Measurements from ENCODE around the gene ARHGAP1. TPM values are rescaled to one million over a fixed set of nuclear protein-coding genes. Genes with fewer than 3 reads are reported as not detected.

ARHGAP1 gene
- total RNA-seq, 1 experiment from 2014 or later, result 64.2 TPM

DNA sequence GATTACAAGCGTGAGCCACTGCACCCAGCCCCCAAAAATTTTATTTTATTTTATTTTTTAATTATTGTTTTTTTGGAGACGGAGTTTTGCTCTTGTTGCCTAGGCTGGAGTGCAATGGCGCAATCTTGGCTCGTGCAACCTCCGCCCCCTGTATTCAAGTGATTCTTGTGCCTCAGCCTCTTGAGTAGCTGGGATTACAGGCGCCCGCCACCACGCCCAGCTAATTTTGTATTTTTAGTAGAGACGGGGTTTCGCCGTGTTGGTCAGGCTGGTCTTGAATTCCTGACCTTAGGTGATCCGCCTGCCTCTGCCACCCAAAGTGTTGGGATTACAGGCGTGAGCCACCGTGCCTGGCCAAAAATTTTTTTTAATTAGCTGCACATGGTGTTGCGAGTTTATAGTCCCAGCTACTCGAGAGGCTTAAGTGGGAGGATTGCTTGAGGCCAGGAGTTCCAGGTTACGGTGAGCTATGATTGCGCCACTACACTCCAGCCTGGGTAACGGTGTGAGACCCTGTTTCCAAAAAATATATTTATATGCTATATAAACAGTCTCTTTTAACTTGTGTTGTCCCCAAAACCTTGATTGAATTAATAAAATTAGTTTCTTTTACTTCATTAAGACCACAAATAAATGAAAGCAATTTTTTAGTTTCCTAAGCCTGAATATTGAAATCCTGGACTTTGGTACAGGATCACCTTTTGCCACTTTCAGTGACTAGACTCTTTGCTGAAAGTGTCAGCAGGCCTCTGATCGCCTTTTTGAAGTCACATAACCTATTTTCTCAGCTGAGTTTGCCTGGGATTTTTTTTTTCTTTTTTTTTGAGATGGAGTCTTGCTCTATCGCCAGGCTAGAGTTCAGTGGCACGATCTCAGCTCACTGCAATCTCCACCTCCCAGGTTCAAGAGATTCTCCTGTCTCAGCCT is 66.9 kb downstream of the ARHGAP1 start:
- peaks cover 13% of the 10 kb centered on the region for H4K20me1 ChIP-seq (ENCODE audit: insufficient read depth)
- H3K4me1 ChIP-seq (replicated peaks; ENCODE audit: insufficient read depth), result no peaks in the 10 kb centered on the region
- no peak for DNase-seq
- no peak overlapping the region for H3K4me3 ChIP-seq
- H3F3A ChIP-seq (ENCODE audit: insufficient read depth, low read depth), result peaks cover under 1% of the 10 kb centered on the region; the same call in 1 of the 2 replicates
- TF ChIP-seq, protein P1, sequence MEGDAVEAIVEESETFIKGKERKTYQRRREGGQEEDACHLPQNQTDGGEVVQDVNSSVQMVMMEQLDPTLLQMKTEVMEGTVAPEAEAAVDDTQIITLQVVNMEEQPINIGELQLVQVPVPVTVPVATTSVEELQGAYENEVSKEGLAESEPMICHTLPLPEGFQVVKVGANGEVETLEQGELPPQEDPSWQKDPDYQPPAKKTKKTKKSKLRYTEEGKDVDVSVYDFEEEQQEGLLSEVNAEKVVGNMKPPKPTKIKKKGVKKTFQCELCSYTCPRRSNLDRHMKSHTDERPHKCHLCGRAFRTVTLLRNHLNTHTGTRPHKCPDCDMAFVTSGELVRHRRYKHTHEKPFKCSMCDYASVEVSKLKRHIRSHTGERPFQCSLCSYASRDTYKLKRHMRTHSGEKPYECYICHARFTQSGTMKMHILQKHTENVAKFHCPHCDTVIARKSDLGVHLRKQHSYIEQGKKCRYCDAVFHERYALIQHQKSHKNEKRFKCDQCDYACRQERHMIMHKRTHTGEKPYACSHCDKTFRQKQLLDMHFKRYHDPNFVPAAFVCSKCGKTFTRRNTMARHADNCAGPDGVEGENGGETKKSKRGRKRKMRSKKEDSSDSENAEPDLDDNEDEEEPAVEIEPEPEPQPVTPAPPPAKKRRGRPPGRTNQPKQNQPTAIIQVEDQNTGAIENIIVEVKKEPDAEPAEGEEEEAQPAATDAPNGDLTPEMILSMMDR (conservative IDR thresholded peaks at IDR 0.05), result no peak
- no peak for TF ChIP-seq EZH2 (IDR thresholded peaks at IDR 0.05; ENCODE audit: low read depth)
- H3K36me3 ChIP-seq (ENCODE audit: low read depth), result peaks cover 16% of the 10 kb centered on the region
- no peak overlapping the region for H3K27ac ChIP-seq
- POLR2A ChIA-PET (ENCODE audit: unreplicated experiment), result no interaction called here
- H3K9me3 ChIP-seq (ENCODE audit: insufficient read depth, low read depth), result no peaks in the 10 kb centered on the region
- H2AFZ ChIP-seq, result no peak overlapping the region
- CTCF ChIA-PET, result no interaction called here
- H3K9me2 ChIP-seq (ENCODE audit: insufficient read depth), result no peaks in the 10 kb centered on the region
- intact Hi-C loops (cut with micrococcal nuclease; ENCODE audit: unreplicated experiment), result no loop called here
- H3K4me2 ChIP-seq, result no peak overlapping the region
- BruUV-seq (replicated peaks), result no TSS peak
- 0 out of 2 replicates have a peak, but pooled peaks cover 6% of the 10 kb centered on the region for H3K79me2 ChIP-seq (ENCODE audit: low read depth)
- H3K27me3 ChIP-seq (ENCODE audit: insufficient read depth, low read depth), result no peaks in the 10 kb centered on the region

DNA sequence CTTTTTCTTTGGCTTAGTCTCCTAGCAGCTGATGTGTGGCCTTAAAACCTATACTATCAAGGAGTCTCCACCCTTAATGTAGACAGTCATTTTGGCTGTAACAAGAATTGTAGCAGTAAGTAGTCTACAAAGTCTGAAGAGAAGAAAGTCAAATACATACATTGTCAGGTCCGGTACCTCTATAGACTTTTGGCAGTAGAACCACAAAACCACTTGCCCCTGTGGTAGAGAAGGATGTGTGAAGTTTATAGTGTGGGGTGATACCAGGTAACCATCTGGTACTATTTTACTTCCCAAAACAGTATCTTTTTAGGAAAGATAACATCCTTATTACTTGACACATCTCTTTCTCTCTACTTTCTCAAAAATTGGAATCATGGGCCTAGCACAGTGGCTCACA is 67.9 kb downstream of the ARHGAP1 start:
- no peaks in the 10 kb centered on the region for H3K9me3 ChIP-seq (ENCODE audit: insufficient read depth, low read depth)
- peaks cover 3% of the 10 kb centered on the region; the same call in 1 of the 2 replicates for H3F3A ChIP-seq (ENCODE audit: insufficient read depth, low read depth)
- ChIA-PET POLR2A (ENCODE audit: unreplicated experiment) (no interaction called here), CTCF (no interaction called here)
- no peak overlapping the region for H3K4me2 ChIP-seq
- peaks cover 16% of the 10 kb centered on the region for H3K36me3 ChIP-seq (ENCODE audit: low read depth)
- intact Hi-C loops (cut with micrococcal nuclease; ENCODE audit: unreplicated experiment), result no loop called here
- H2AFZ ChIP-seq, result no peak overlapping the region
- TF ChIP-seq, protein P1 (conservative IDR thresholded peaks at IDR 0.05), result no peak
- no peak for TF ChIP-seq EZH2 (IDR thresholded peaks at IDR 0.05; ENCODE audit: low read depth)
- no peaks in the 10 kb centered on the region for H3K27me3 ChIP-seq (ENCODE audit: insufficient read depth, low read depth)
- no peaks in the 10 kb centered on the region for H3K9me2 ChIP-seq (ENCODE audit: insufficient read depth)
- H4K20me1 ChIP-seq (ENCODE audit: insufficient read depth), result peaks cover 10% of the 10 kb centered on the region
- H3K27ac ChIP-seq, result no peak overlapping the region
- no peak overlapping the region for H3K4me3 ChIP-seq
- DNase-seq, result no peak
- peaks cover 11% of the 10 kb centered on the region; the same call in 1 of the 2 replicates for H3K79me2 ChIP-seq (ENCODE audit: low read depth)
- BruUV-seq (replicated peaks), result no TSS peak
- H3K4me1 ChIP-seq (replicated peaks; ENCODE audit: insufficient read depth), result no peaks in the 10 kb centered on the region

DNA sequence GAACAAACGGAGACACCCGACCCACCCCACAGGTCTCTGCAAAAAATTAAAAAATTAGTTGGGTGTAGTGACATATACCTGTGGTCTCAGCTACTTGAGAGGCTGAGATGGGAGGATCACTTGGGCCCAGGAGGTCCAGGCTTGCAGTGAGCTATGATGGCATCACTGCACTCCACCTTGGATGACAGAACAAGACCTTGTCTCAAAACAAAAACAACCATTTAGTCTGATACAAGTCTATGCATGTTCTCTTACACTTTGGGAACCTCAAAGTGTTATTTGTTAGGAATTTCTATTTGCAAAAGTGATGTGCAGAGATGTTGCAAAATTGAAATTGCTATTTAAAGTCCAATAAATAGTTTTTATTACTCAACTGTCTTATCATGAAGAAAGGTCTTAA is 68.7 kb downstream of the ARHGAP1 start:
- Histone ChIP-seq H3K9me3 (ENCODE audit: insufficient read depth, low read depth) (no peaks in the 10 kb centered on the region), H3F3A (ENCODE audit: insufficient read depth, low read depth) (peaks cover 3% of the 10 kb centered on the region; the same call in 1 of the 2 replicates), H3K4me2 (no peak overlapping the region), H3K4me3 (no peak overlapping the region), H3K4me1 (replicated peaks; ENCODE audit: insufficient read depth) (no peaks in the 10 kb centered on the region), H3K9me2 (ENCODE audit: insufficient read depth) (no peaks in the 10 kb centered on the region), H2AFZ (no peak overlapping the region), H3K36me3 (ENCODE audit: low read depth) (peaks cover 16% of the 10 kb centered on the region), H3K79me2 (ENCODE audit: low read depth) (peaks cover 15% of the 10 kb centered on the region; the same call in 1 of the 2 replicates), H3K27ac (no peak overlapping the region), H3K27me3 (ENCODE audit: insufficient read depth, low read depth) (no peaks in the 10 kb centered on the region), H4K20me1 (ENCODE audit: insufficient read depth) (peaks cover 10% of the 10 kb centered on the region)
- intact Hi-C loops (cut with micrococcal nuclease; ENCODE audit: unreplicated experiment), result no loop called here
- DNase-seq, result no peak
- TF ChIP-seq EZH2 (IDR thresholded peaks at IDR 0.05; ENCODE audit: low read depth), result no peak
- TF ChIP-seq, protein P1 (conservative IDR thresholded peaks at IDR 0.05), result no peak
- POLR2A ChIA-PET (ENCODE audit: unreplicated experiment), result no interaction called here
- no TSS peak for BruUV-seq (replicated peaks)
- CTCF ChIA-PET, result no interaction called here
